A549 (cell line): ENCODE measurements around the gene SORCS1. TPM values are rescaled to one million over a fixed set of nuclear protein-coding genes. Genes with fewer than 3 reads are reported as not detected.

ENCODE experiments used
- ATAC-seq, 2 experiments: fragments of 200-7000 bp in 1 of 2; fragments of >200 bp in 1 of 2; cut with Nextera tagmentation in 1 of 2; cut with Tn5 transposase in 1 of 2; 3 replicates each; pipeline versions ENCODE4 v1.8.0 to v1.9.1; 2018 to 2020; ENCODE audit warnings: mild to moderate bottlenecking in 1 of 2, moderate library complexity in 1 of 2
- CTCF ChIA-PET: fragments of 300-600 bp; sonication (Branson Sonifier 250); formaldehyde crosslinking; extraction: SDS; loops from one replicate; lab custom pipeline; 2021; ENCODE audit warnings: antibody characterized with exemption, inconsistent platforms; lab: Yijun Ruan, JAX
- POLR2A ChIA-PET: fragments of 350-600 bp; formaldehyde crosslinking; extraction: SDS; loops from one replicate; lab custom pipeline; 2021; ENCODE audit warnings: antibody characterized with exemption, inconsistent platforms; lab: Yijun Ruan, JAX
- DNase-seq, 2 experiments: peaks; one replicate each; pipeline versions ENCODE4 v3.0.0 to v3.0.0-alpha.2; 2011 to 2016; ENCODE audit warnings: low read depth in 1 of 2, low spot score in 1 of 2
- FAIRE-seq: peaks from 2 replicates; lab custom pipeline; 2011; peaks lifted over from hg19 to GRCh38; lab: Jason Lieb, UNC
- H3K27ac ChIP-seq, 2 experiments: fragments of >200 bp; sonication (Bioruptor Twin); formaldehyde crosslinking; 3 replicates each; pipeline ENCODE4 v1.5.1; 2016 to 2017
- H3K4me1 ChIP-seq: fragments of >200 bp; sonication (Bioruptor Twin); formaldehyde crosslinking; 3 replicates; pipeline ENCODE4 v1.6.1; 2016
- H3K4me2 ChIP-seq: fragments of >200 bp; sonication (Bioruptor Twin); formaldehyde crosslinking; 3 replicates; pipeline ENCODE4 v1.6.1; 2016
- H3K4me3 ChIP-seq: fragments of >200 bp; sonication (Bioruptor Twin); formaldehyde crosslinking; 3 replicates; pipeline ENCODE4 v1.5.1; 2016
- H3K9me3 ChIP-seq: fragments of >200 bp; sonication (Bioruptor Twin); formaldehyde crosslinking; 3 replicates; pipeline ENCODE4 v1.6.1; 2016
- ATOH8 ChIP-seq: fragments of 250-450 bp; sonication (Bioruptor Pico); IDR thresholded peaks from 2 replicates; pipeline ENCODE4 v1.5.0; 2020; ENCODE audit warnings: low read depth, mild to moderate bottlenecking, moderate library complexity
- BCL3 ChIP-seq: fragments of >200 bp; sonication (Bioruptor Twin); formaldehyde crosslinking; IDR thresholded peaks from 3 replicates; pipeline ENCODE4 v1.6.1; 2016
- BHLHE40 ChIP-seq: IDR thresholded peaks from 2 replicates; pipeline ENCODE4 v1.6.1; 2012; ENCODE audit warnings: low read depth, low read length, inconsistent platforms
- E2F6 ChIP-seq: IDR thresholded peaks from 2 replicates; pipeline ENCODE4 v1.6.1; 2012; ENCODE audit warnings: low read depth, borderline replicate concordance
- EHF ChIP-seq: fragments of 250-450 bp; sonication (Bioruptor Pico); IDR thresholded peaks from 2 replicates; pipeline ENCODE4 v1.5.0; 2020; ENCODE audit warnings: mild to moderate bottlenecking
- EP300 ChIP-seq, 2 experiments: fragments of >200 bp; sonication (Bioruptor Twin); formaldehyde crosslinking; IDR thresholded peaks; 2 replicates in 1 of 2; 3 replicates in 1 of 2; pipeline ENCODE4 v1.6.1; 2016 to 2017
- FOSL2 ChIP-seq, 2 experiments: fragments of 450-650 bp in 1 of 2; fragments of >200 bp in 1 of 2; sonication (Bioruptor Twin) in 1 of 2; formaldehyde crosslinking; IDR thresholded peaks; 2 replicates each; pipeline versions ENCODE4 v1.5.0 to v1.6.1; 2016 to 2020; ENCODE audit warnings: mild to moderate bottlenecking in 1 of 2, moderate library complexity in 1 of 2
- HES2 ChIP-seq: fragments of >200 bp; sonication (Bioruptor Twin); formaldehyde crosslinking; IDR thresholded peaks from 2 replicates; pipeline ENCODE4 v1.6.1; 2016
- HEYL ChIP-seq: fragments of 250-450 bp; sonication (Bioruptor Pico); IDR thresholded peaks from 2 replicates; pipeline ENCODE4 v1.8.0; 2021; ENCODE audit warnings: mild to moderate bottlenecking, moderate library complexity
- HMGXB4 ChIP-seq: fragments of 250-450 bp; sonication (Bioruptor Pico); IDR thresholded peaks from 2 replicates; pipeline ENCODE4 v1.5.0; 2021; ENCODE audit warnings: mild to moderate bottlenecking, moderate library complexity, borderline replicate concordance
- HOXA7 ChIP-seq: fragments of 250-450 bp; sonication (Bioruptor Pico); IDR thresholded peaks from 2 replicates; pipeline ENCODE4 v1.5.0; 2020; ENCODE audit warnings: mild to moderate bottlenecking, moderate library complexity
- HOXB13 ChIP-seq: fragments of 250-450 bp; sonication (Bioruptor Pico); IDR thresholded peaks from 2 replicates; pipeline ENCODE4 v1.5.0; 2020; ENCODE audit warnings: low read depth, mild to moderate bottlenecking, moderate library complexity
- HOXB5 ChIP-seq: fragments of 250-450 bp; sonication (Bioruptor Pico); IDR thresholded peaks from 2 replicates; pipeline ENCODE4 v1.5.0; 2020; ENCODE audit warnings: mild to moderate bottlenecking, moderate library complexity
- JUN ChIP-seq, 2 experiments: fragments of >200 bp; sonication (Bioruptor Twin); formaldehyde crosslinking; IDR thresholded peaks; 2 replicates in 1 of 2; 3 replicates in 1 of 2; pipeline ENCODE4 v1.6.1; 2016 to 2017
- JUNB ChIP-seq: fragments of >200 bp; sonication (Bioruptor Twin); formaldehyde crosslinking; IDR thresholded peaks from 2 replicates; pipeline ENCODE4 v1.6.1; 2016
- KDM1A ChIP-seq: fragments of 200-600 bp; sonication (generic); IDR thresholded peaks from 2 replicates; pipeline ENCODE4 v1.6.1; 2016; ENCODE audit warnings: low read depth, mild to moderate bottlenecking
- MAFK ChIP-seq: fragments of 450-650 bp; IDR thresholded peaks from 2 replicates; pipeline ENCODE4 v1.6.1; 2014; ENCODE audit not compliant: partially characterized antibody
- NFE2L2 ChIP-seq: fragments of 150-350 bp; conservative IDR thresholded peaks from 2 replicates; pipeline ENCODE4 v1.6.1; 2014; ENCODE audit warnings: low read length
- NR3C1 ChIP-seq: fragments of >200 bp; sonication (Bioruptor Twin); formaldehyde crosslinking; IDR thresholded peaks from 3 replicates; pipeline ENCODE4 v1.6.1; 2017
- PHF8 ChIP-seq: fragments of 200-600 bp; sonication (generic); IDR thresholded peaks from 2 replicates; pipeline ENCODE4 v1.6.1; 2016; ENCODE audit warnings: low read depth, mild to moderate bottlenecking, antibody characterized with exemption, moderate library complexity, borderline replicate concordance
- SREBF2 ChIP-seq: fragments of 450-650 bp; IDR thresholded peaks from 2 replicates; pipeline ENCODE4 v1.6.1; 2014; ENCODE audit warnings: mild to moderate bottlenecking, moderate library complexity
- TFCP2L1 ChIP-seq: fragments of 250-450 bp; sonication (Bioruptor Pico); IDR thresholded peaks from 2 replicates; pipeline ENCODE4 v1.5.0; 2021; ENCODE audit warnings: mild to moderate bottlenecking
- USF2 ChIP-seq: fragments of 450-650 bp; IDR thresholded peaks from 2 replicates; pipeline ENCODE4 v1.6.1; 2014; ENCODE audit warnings: antibody characterized with exemption
- ZC3H11A ChIP-seq: fragments of 450-650 bp; IDR thresholded peaks from 2 replicates; pipeline ENCODE4 v1.6.1; 2014; ENCODE audit warnings: antibody characterized with exemption, mild to moderate bottlenecking
- WGBS: methylation state at CpG from one replicate; pipeline ENCODE4 v1.1.6; 2017; ENCODE audit errors: missing lambda C conversion rate; 5-methylcytosine and 5-hydroxymethylcytosine counted together
- polyA plus RNA-seq, 4 experiments: library from polyadenylated mRNA; depleted of rRNA in 3 of 4; stranded (reverse); fragments of >200 nt; fragmentation: RNase III in 1 of 4; extraction: RNeasy Plus Mini Kit Qiagen cat#74134 plus additional on column Dnase treatment in 1 of 4; gene quantifications; 2 replicates in 3 of 4; 3 replicates in 1 of 4; pipeline ENCODE4 v1.2.3, GENCODE V29; 2011 to 2017

SORCS1 gene
- polyA plus RNA-seq, 2 of the 4 experiments (the other 2 are of a cell fraction), result not detected

- CTCF ChIA-PET, result interaction anchor here (0.7 to 1.2 kb wide), 2 partner anchors 33 to 218 kb away, joined by 3 read pairs; no protein-coding TSS in a partner anchor
- ATAC-seq (no peak), DNase-seq (no peak), FAIRE-seq (no peak)
- POLR2A ChIA-PET, result no interaction called here
- Histone ChIP-seq H3K4me3 (no peak overlapping the region), H3K27ac (no peak overlapping the region)
- TF ChIP-seq BCL3, result no peak
- no peak for TF ChIP-seq SREBF2
- TF ChIP-seq E2F6, result no peak
- TF ChIP-seq HMGXB4 (CRISPR knock-in tag), result no peak
- TF ChIP-seq JUN (IDR thresholded peaks at IDR 0.05), result no peak
- TF ChIP-seq FOSL2 (IDR thresholded peaks at IDR 0.05), result no peak
- TF ChIP-seq FOSL2 (CRISPR knock-in tag; IDR thresholded peaks at IDR 0.05), result no peak
- no peak for TF ChIP-seq ZC3H11A
- TF ChIP-seq TFCP2L1, result no peak
- TF ChIP-seq JUNB, result no peak
- no peak for TF ChIP-seq MAFK
- no peak for TF ChIP-seq EP300 (IDR thresholded peaks at IDR 0.05)
- TF ChIP-seq HOXA7, result no peak
- no peak for TF ChIP-seq ATOH8 (CRISPR knock-in tag)
- no peak for TF ChIP-seq HEYL
- TF ChIP-seq KDM1A, result no peak
- TF ChIP-seq NR3C1, result no peak
- no peak for TF ChIP-seq EHF (CRISPR knock-in tag)
- TF ChIP-seq PHF8, result no peak
- TF ChIP-seq, all 56 proteins: peak for 0
- Histone ChIP-seq H3K9me3 (no peaks in the 10 kb centered on the region), H3K4me2 (no peak overlapping the region), H3K4me1 (no peaks in the 10 kb centered on the region)
Observed at GRCh38 chr10:106679314-106679713, 485.2 kb downstream of the SORCS1 start.

- WGBS, result 21% methylated on average over 6 of the region's 6 CpGs
- no peak overlapping the region for H3K4me3 ChIP-seq
- CTCF ChIA-PET, result no interaction called here
- H3K4me1 ChIP-seq, result no peaks in the 10 kb centered on the region
- H3K9me3 ChIP-seq, result no peaks in the 10 kb centered on the region
- no peak for DNase-seq
- no peak overlapping the region for H3K4me2 ChIP-seq
- no peak overlapping the region for H3K27ac ChIP-seq
- TF ChIP-seq BHLHE40, result no peak
- no peak for TF ChIP-seq JUNB
- no peak for TF ChIP-seq HOXB5 (CRISPR knock-in tag)
- no peak for TF ChIP-seq USF2
- TF ChIP-seq NFE2L2, result no peak
- TF ChIP-seq HOXB13 (CRISPR knock-in tag), result no peak
- TF ChIP-seq FOSL2 (IDR thresholded peaks at IDR 0.05), result no peak
- no peak for TF ChIP-seq FOSL2 (CRISPR knock-in tag; IDR thresholded peaks at IDR 0.05)
- TF ChIP-seq HES2, result no peak
- POLR2A ChIA-PET, result no interaction called here
- no peak for FAIRE-seq
- ATAC-seq, result no peak
Observed at GRCh38 chr10:106672517-106673175, 491.9 kb downstream of the SORCS1 start.
